ENCODE results near the gene DIABLO. TPM values are rescaled to one million over a fixed set of nuclear protein-coding genes. Genes with fewer than 3 reads are reported as not detected.
A peak's percentile ranks its signal among the peaks of the same experiment; 100 is the strongest.
"Not testable (repeated sequence)": the region's sequence is repeated elsewhere in the genome, so short reads cannot be mapped to it uniquely, and the experiment has no call there.

The DIABLO gene
- total RNA-seq, result 78.5 and 80.8 TPM in 2 replicates
- long read RNA-seq, transcript DIABLO-202 (6 exons, 1,336 nt), result minor isoform, 33 of 282 reads
- long read RNA-seq, transcript DIABLO-203 (5 exons, 1,338 nt), result minor isoform, 8 of 282 reads
- long read RNA-seq, transcript DIABLO-207 (6 exons, 1,471 nt), result major isoform, 219 of 282 reads
- long read RNA-seq, transcript DIABLO-204 (5 exons, 1,859 nt), result minor isoform, 5 of 282 reads
- long read RNA-seq, partial matches to known transcripts, result 0 of 282 reads
- long read RNA-seq, other reads (novel, unspliced or antisense), result 6 of 282 reads

DNA sequence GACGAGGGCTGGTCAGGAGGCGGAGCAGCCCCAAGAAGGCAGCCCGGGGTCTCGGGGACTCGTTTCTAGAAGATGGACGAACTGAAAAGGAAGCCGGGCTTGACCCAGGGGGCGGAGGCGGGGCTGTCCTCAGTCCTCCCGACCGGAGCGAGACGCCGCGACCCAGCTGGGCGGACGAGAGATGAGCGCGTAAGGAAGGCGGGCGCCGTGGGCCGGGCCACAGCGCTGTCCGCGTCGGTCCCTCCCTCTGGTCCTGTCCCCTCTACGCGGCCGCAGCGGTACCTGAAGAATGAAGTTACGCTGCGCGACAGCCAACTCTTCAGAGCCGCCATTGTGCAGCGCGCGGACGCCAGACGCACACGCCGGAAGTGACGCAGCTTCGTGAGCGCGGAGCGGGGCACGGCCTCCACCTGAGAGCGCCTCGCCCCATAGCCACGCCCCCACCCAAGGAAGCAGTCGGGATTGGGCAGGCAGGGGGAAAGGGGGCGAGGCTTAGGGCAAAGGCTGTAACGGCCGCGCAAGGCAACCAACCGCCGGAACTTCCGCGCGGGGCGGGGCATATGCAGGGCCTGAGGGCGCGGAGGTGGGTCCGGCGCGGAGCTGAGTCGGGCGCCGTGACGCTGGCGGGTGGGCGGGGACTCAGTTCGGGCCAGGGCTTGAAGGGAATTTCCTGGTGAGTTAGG, at the start of gene DIABLO:
Gene DIABLO (minus strand): TSS at position 370 of the 683 bp plus-strand sequence. CDS start 38 bp downstream, at position 332.
- peak; percentile 98 for DNase-seq (ENCODE audit: low read depth, low spot score)
- Mint-ChIP-seq H3K36me3 (ENCODE audit: low read depth) (no peaks in the 10 kb centered on the region), H3K27me3 (ENCODE audit: low read depth) (no peaks in the 10 kb centered on the region), H3K4me3 (peak within 1 kb of the TSS; percentile 98), H3K9me3 (no peaks in the 10 kb centered on the region), H3K27ac (ENCODE audit: unreplicated experiment) (peak within 1 kb of the TSS; percentile 97), H3K4me1 (peaks cover 34% of the 10 kb centered on the region)
- TF ChIP-seq CTCF (conservative IDR thresholded peaks at IDR 0.05), result no peak

GRCh38 chr12:122275459-122275858, 49.6 kb upstream of the DIABLO start:
- no peak for TF ChIP-seq CTCF (conservative IDR thresholded peaks at IDR 0.05)
- H3K9me3 Mint-ChIP-seq, result no peaks in the 10 kb centered on the region
- no peaks in the 10 kb centered on the region for H3K36me3 Mint-ChIP-seq (ENCODE audit: low read depth)
- H3K27me3 Mint-ChIP-seq (ENCODE audit: low read depth), result no peaks in the 10 kb centered on the region
- no peaks in the 10 kb centered on the region for H3K4me1 Mint-ChIP-seq
- no peak for DNase-seq (ENCODE audit: low read depth, low spot score)
- H3K27ac Mint-ChIP-seq (ENCODE audit: unreplicated experiment), result no peak overlapping the region
- no peak overlapping the region for H3K4me3 Mint-ChIP-seq

GRCh38 chr12:122266230-122266901, 40.5 kb upstream of the DIABLO start, which contains the start of gene VPS33A:
VPS33A (minus strand) TSS chr12:122266494; CDS start chr12:122266408, 86 bp downstream.
- Mint-ChIP-seq H3K27me3 (ENCODE audit: low read depth) (peaks cover 8% of the 10 kb centered on the region), H3K9me3 (peaks cover 2% of the 10 kb centered on the region), H3K4me3 (peak within 1 kb of the TSS; percentile 97), H3K4me1 (peaks cover 20% of the 10 kb centered on the region), H3K27ac (ENCODE audit: unreplicated experiment) (peak within 1 kb of the TSS; percentile 96), H3K36me3 (ENCODE audit: low read depth) (peaks cover 4% of the 10 kb centered on the region)
- TF ChIP-seq CTCF (conservative IDR thresholded peaks at IDR 0.05), result no peak
- DNase-seq (ENCODE audit: low read depth, low spot score), result peak; percentile 97

DNA sequence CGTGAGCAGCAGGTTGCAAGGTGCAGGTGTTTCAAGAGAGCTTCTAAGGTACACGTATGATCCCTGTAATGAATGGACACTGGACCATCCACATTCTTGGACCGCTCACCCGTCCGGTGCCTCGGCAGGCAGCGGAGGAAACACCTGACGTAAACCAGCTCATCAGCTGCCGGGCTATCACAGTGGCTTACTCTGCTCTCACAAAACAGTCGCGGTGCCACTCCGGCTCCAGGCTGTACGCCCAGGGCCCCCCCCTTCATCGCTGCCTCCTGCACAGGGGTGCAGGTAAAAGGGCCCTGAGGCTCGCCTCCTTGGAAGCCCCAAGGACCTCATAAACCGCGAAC, 40.0 kb upstream of the DIABLO start:
- Mint-ChIP-seq H3K9me3 (peaks cover 2% of the 10 kb centered on the region), H3K4me3 (peak overlapping the region; percentile 97), H3K4me1 (peaks cover 20% of the 10 kb centered on the region), H3K27me3 (ENCODE audit: low read depth) (peaks cover 8% of the 10 kb centered on the region), H3K36me3 (ENCODE audit: low read depth) (peaks cover 4% of the 10 kb centered on the region), H3K27ac (ENCODE audit: unreplicated experiment) (peak overlapping the region; percentile 96)
- no peak for DNase-seq (ENCODE audit: low read depth, low spot score)
- TF ChIP-seq CTCF (conservative IDR thresholded peaks at IDR 0.05), result no peak

GRCh38 chr12:122265476-122265875, 39.6 kb upstream of the DIABLO start:
- TF ChIP-seq CTCF (conservative IDR thresholded peaks at IDR 0.05), result no peak
- Mint-ChIP-seq H3K36me3 (ENCODE audit: low read depth) (peaks cover 4% of the 10 kb centered on the region), H3K27ac (ENCODE audit: unreplicated experiment) (peak overlapping the region; percentile 96), H3K9me3 (peaks cover 2% of the 10 kb centered on the region), H3K4me1 (peaks cover 20% of the 10 kb centered on the region), H3K27me3 (ENCODE audit: low read depth) (peaks cover 8% of the 10 kb centered on the region), H3K4me3 (peak overlapping the region; percentile 97)
- DNase-seq (ENCODE audit: low read depth, low spot score), result no peak

- DNase-seq (ENCODE audit: low read depth, low spot score); H3K36me3 Mint-ChIP-seq (ENCODE audit: low read depth); H3K9me3 Mint-ChIP-seq; H3K4me1 Mint-ChIP-seq; H3K27me3 Mint-ChIP-seq (ENCODE audit: low read depth): not testable (repeated sequence)
- Mint-ChIP-seq H3K27ac (ENCODE audit: unreplicated experiment) (peak overlapping the region; percentile 62), H3K4me3 (peak overlapping the region; percentile 25)
Measured at GRCh38 chr12:122260735-122261134, 34.9 kb upstream of the DIABLO start.

- not testable (repeated sequence) for H3K27ac Mint-ChIP-seq (ENCODE audit: unreplicated experiment); H3K27me3 Mint-ChIP-seq (ENCODE audit: low read depth); H3K4me3 Mint-ChIP-seq; DNase-seq (ENCODE audit: low read depth, low spot score); H3K4me1 Mint-ChIP-seq; H3K9me3 Mint-ChIP-seq; H3K36me3 Mint-ChIP-seq (ENCODE audit: low read depth)
Measured at GRCh38 chr12:122258939-122259338, 33.1 kb upstream of the DIABLO start.

GRCh38 chr12:122258462-122258861, 32.6 kb upstream of the DIABLO start:
- H3K9me3 Mint-ChIP-seq; H3K36me3 Mint-ChIP-seq (ENCODE audit: low read depth); H3K27me3 Mint-ChIP-seq (ENCODE audit: low read depth); H3K27ac Mint-ChIP-seq (ENCODE audit: unreplicated experiment); H3K4me3 Mint-ChIP-seq; DNase-seq (ENCODE audit: low read depth, low spot score); H3K4me1 Mint-ChIP-seq: not testable (repeated sequence)
